Activated CD4-positive, CD25-positive, alpha-beta regulatory T cell treated with anti-CD3 and anti-CD28 coated beads, Interleukin-2, amount 50 U/mL, for 24 hours (primary cell): ENCODE data around the gene CIDEB.

Experiments used
- ATAC-seq, 2 donors: fragments of 150-1000 bp; cut with Tn5 transposase; one replicate each; pipeline ENCODE4 v1.10.0; 2021; ENCODE audit warnings: mild to moderate bottlenecking in 1 of 2, moderate library complexity in 1 of 2

Gene CIDEB

DNA sequence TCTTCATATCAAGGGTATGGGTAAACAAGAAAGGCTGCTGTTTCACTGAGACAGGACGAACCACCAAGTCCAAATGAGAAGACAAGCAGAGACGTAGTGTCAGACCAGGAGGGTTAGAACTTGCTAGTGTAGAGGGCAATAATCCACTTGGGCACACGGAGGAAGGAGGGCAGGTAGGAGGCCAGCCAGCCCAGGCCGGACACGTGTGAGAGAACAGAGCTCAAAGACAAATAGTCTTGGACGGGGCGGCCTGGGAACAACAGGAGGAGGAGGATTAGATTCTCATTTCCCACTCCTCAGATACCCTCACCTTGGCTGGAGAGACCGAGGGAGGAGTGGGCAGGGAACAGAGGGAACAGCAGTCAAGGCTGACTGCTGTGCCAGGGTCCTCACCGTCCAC is 17.0 kb downstream of the CIDEB start:
- no peak for ATAC-seq

DNA sequence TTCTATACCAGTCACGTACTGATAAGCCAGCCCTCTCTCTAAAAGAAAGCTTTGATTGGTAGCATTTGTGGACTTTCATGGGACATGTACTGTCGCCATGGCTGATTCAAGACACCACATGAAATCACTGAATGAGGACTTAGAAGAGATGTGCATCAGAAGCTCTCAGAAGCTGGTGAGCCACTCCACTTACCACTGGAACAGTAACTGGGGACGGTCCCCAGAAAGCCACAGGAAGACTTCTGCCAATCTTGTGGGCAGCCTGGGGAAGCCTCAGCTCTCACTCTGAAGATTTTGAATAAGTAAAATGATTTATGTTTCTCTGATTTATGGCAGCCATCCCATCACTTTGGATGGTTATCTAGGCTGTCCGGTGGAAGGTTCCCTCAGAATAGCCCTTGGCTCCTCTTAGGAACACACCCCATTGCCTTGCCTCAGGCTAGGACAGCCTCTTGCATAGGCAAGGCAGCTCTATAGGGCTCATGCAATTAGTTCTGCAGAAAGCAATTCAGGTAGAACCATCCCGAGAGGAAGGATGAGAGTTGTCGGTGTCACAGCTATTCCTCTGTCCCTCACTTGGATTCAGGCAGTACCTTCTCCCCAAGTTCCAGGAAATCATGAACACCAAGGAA is 18.0 kb downstream of the CIDEB start:
- peak; percentile 99 for ATAC-seq

- ATAC-seq = no peak
Observed at GRCh38 chr14:24286996-24287395, 20.8 kb downstream of the CIDEB start.

- no peak for ATAC-seq
Observed at GRCh38 chr14:24285351-24285750, 22.4 kb downstream of the CIDEB start.

DNA sequence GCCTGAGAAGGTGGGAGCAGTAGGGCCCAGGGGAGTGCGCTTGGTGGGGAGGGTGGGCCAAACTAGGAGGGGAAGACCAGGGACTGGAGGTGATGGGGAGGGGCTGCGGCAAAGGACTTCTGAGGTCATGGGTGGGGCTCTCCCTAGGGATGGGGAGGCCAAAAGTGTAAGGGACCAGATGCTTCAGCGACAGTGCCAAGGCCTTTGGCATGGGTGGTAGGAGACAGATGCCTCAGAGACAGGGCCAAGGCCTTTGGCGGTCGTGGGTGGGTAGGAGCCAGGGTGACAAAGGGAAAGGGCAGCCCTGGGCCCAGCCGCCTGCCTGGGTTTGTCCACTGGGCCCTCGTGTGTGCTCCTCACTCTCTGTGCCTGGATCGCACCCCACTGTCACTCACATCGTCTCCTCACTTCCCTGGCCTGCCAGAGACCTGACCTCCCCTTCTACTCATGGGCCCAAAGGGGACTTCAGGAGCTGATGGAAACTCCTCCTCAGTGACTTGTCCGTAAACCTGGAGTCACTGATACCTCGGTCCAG is 23.2 kb downstream of the CIDEB start:
- no peak for ATAC-seq

- no peak for ATAC-seq
Observed at GRCh38 chr14:24283796-24284460, 23.8 kb downstream of the CIDEB start.

DNA sequence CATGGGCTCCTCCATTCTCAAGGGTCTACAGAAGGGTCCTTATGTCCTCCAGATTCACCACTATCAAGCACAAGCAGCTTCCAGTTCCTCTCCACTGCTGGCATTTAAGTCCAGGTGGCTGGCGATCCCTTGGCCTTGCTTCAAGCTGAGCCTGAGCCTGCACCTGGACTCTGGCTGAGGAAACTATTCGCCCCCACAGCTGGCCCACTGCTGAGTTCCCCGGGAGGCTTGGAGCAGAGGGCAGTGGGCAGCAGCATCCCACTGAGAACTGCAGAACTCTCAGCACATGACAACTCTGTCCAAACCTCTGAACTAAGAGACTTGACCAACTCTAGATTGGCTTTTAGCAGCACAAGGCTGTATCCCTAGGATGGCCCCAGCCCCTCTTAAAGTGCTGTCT is 25.0 kb downstream of the CIDEB start:
- no peak for ATAC-seq

GRCh38 chr14:24281636-24282035 is 26.1 kb downstream of the CIDEB start:
- no peak for ATAC-seq

DNA sequence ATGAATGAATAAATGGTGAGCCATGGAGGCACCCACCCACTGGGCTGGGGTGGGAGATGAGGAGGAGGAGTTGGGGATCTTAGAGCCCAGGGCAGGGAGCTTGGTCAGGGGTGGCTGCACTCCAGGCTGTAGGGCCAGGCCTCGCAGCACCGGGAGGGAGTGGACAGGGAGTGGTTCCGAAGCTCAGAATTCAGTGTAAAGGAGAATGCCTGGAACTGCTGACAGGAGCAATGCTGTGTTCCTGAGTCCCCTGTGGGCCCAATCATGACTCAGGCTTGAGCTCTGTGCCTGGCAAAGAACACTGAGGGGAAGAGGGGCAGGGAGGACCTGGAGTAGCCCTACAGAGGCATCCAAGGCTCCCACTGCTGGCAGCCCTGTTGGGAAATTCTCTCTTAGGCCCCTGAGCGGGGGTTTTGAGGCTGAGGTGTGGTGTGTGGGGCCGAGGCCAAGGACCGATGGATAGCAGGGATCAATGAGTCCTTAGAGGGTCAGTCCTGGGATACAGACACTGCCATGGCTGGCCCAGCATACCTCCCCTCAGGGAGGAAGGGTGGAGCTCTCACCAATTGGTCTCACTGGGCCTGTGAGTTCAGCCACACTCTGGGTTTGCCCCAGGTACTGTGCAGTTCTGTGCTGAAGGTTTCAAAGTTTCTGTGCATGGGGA is 26.8 kb downstream of the CIDEB start:
- ATAC-seq = no peak

- peak; percentile 85 to 91 for ATAC-seq
Observed at GRCh38 chr14:24279301-24280186, 28.2 kb downstream of the CIDEB start.

- no peak for ATAC-seq
Observed at GRCh38 chr14:24278424-24278823, 29.4 kb downstream of the CIDEB start.

- no peak for ATAC-seq
Observed at GRCh38 chr14:24277606-24278321, 30.0 kb downstream of the CIDEB start.

- ATAC-seq = no peak
Observed at GRCh38 chr14:24277071-24277470, 30.7 kb downstream of the CIDEB start.

DNA sequence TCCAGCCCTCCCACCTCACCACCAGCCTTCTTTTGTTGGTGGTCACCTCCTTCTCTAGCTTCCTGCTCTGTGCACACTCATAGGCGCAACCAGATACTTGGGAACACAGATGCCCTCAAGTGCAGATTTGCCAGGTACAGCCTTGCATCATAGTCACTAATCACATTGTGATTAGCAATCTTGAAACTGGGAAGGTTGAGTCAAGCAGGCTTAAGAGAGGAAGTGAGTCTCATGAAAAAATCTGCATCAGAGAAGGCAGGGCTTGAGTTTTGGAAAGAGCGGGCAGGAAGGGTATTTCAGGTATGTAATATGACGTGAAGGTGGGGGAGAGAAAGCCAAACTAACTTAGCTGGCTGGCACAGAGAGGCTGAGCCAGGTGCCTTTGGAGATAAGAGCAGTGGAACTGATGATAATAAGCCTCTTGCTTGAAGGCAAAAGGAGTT is 33.7 kb downstream of the CIDEB start:
- peak; percentile 67 to 73 for ATAC-seq

- no peak for ATAC-seq
Observed at GRCh38 chr14:24273422-24273998, 34.3 kb downstream of the CIDEB start.

DNA sequence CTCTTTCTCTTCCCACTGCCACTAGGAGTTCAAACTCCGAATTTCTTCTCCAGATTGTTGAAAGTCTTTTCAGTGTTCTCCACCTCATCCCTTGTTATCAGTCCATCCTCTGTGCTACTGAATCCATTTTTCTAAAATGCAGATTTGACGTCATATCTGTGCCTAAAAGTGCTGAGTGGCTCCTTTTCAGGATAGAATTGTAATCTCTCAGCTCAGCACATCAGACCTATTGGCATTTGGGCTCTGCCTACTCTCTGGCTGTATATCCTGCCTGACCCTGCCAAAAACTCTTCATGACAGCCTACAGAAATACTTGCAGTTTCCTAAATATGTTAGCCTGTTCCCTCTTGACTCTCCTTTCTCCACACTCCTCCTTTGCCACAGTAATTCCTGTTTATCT is 35.3 kb downstream of the CIDEB start:
- no peak for ATAC-seq

GRCh38 chr14:24271834-24272263 is 35.9 kb downstream of the CIDEB start:
- no peak for ATAC-seq

GRCh38 chr14:24271134-24271833 is 36.5 kb downstream of the CIDEB start, which contains the start of gene RABGGTA:
TSS of gene RABGGTA (minus strand) at chr14:24271597. CDS start at chr14:24271115, 482 bp downstream.
- ATAC-seq = peak; percentile 83 to 89

DNA sequence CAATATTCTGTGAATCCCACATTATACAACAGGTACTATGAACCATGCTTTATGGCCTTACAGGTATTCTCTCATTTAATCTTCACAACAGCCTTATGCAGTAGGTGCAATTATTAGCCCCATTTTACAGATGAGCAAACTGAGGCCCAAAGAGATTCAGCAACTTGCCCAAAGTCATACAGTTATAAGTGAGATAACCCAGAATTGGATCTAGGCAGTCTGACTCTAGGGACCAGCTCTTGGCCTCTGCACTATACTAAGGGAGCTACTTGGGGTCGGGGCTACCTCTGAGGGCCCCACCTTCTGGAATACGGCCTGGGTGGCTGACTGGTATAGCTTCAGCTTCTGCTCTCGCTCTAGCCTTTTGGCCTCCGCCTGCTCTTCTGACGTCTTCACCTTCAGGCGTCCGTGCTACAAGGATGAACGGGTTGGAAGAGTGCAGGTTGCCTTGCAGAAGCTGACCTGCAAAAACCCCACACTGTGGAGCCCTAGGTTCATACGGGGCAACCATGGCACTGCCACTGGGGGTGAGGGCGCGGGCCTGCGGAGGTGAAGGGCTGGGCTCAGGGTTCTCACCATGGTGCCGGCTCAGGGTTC is 37.1 kb downstream of the CIDEB start:
- ATAC-seq = no peak

DNA sequence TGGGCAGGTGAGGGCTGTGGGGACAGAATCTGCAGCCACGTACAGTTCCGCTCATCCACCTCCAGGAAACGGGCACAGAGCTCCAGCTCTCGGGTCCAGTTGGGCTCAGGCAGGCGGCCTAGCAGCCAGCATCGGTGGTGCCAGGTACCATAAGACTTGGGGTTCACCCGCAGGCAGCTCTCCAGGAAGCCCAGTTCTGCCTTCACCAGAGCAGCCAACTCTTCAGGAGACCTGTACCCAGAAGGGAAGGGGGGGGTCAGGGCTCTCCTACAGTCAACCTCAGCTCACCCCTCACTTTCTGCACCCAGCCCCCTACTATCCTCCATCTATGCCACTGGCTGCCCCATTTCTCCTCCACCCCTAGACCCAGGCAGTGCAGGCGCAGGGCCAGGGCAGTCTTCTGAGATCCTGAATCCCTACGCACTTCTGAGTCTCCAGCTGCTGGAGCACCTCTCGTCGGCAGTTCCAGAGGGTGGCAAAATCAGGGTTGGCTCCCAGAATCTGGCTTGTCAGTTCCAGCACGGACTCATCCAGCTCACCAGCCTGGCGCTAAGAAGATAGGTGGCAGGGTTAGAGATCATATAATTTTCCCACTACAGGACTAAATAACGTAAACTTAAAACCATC is 37.8 kb downstream of the CIDEB start:
- no peak for ATAC-seq
